H54 (cell line): ENCODE data around the gene LTA.
"Not testable (repeated sequence)": the region's sequence is repeated elsewhere in the genome, so short reads cannot be mapped to it uniquely, and the experiment has no call there.

ENCODE experiments used
- DNase-seq: peaks from one replicate; pipeline ENCODE4 v3.0.0; 2011; ENCODE audit warnings: low spot score, mixed read lengths; ENCODE audit not compliant: insufficient read length
- FAIRE-seq: peaks from 3 replicates; lab custom pipeline; 2011; peaks lifted over from hg19 to GRCh38; lab: Jason Lieb, UNC
- POLR2A ChIP-seq: IDR thresholded peaks from 2 replicates; pipeline ENCODE4 v1.6.1; 2011; ENCODE audit warnings: low read depth, mild to moderate bottlenecking, low read length

Gene LTA

DNA sequence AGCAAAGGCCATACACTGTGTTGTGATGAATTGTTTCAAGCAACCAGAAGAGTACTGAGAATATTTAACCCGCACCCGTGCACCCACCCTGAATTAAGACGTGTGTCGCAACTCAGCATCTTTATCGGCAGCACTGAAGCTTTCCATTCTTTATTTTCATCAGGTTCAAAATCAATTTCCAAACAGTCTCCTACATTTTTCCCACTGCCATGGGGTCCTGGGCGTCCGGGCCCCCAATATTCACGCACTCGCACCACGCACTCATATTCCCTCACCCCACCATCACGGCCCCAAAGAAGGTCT is 8.3 kb downstream of the LTA start:
- FAIRE-seq (no peak), DNase-seq (no peak)
- TF ChIP-seq POLR2A: no peak

DNA sequence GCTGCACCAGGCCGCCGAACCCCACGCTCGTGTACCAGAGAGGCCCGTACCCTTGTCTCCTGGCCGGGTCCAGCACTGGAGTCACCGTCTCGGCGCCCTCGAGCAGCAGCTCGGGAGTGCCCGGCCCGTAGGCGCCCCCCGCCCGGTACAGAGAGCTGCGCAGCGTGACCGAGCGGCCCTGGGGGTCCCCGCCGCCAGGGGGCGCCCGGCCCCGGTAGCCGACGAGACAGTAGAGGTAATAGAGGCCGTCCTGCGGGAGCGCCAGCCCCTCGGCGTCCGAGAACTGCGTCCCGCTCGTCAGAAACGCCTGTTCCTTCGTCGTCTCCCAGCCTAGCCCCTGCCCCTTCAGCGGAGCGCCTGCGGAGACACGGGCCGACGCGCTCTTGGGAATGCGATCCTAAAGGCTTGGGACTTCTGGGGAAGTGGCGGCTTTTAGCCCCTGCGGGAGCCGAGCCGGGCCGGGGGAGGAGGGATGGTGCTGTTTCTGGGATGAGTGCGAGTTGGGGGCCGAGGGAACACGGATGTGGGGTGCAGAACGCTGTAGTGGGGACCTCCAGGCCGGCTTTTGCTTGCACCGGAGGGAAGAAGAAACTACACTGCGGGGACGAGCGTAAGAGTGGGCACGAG is 8.8 kb downstream of the LTA start:
- FAIRE-seq (no peak), DNase-seq (peak; percentile 59)
- TF ChIP-seq POLR2A: peak; percentile 44; the same call in 1 of the 2 replicates

DNA sequence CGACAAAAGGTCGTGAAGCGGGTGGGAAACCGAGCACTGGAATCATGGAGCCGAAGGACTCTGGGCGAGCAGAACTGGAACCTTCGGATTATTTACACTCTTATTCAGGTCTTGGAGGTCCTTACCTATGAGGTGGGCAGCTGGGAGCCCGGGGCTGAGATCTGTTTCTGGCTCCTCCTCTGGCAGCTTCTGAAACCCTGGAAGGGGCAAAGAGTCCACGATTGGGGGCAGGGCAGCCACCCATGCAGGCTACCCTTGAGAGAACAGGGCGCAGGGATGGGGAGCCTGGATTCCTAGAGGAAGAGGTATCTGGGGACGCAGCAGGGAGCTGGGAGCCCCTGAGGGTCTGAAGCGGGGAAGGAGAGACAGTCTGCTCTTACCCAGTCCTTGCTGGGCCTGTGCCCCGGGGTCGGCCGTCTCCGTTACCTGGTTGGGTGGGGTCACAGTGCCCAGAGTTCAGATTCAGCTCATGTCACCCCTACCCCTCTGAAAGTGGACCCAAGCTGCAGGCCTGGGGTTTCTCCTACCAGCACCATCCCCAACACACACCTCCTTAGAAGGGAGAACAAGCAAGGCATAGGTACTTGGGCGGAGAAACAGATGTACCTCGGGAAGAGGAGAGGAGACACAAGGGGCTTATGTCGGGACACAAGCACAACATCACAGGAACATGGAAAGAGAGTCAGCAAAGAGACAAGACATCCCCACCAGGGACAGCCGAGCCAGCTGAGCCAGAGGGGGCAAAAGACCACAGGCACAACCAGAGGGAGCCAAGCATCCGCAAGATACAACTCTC is 9.5 kb downstream of the LTA start:
- TF ChIP-seq POLR2A: no peak
- FAIRE-seq (no peak), DNase-seq (no peak)

GRCh38 chr6:31582230-31582643 is 10.1 kb downstream of the LTA start, which contains the start of gene LTB:
Gene LTB (minus strand): TSS chr6:31582424. CDS start chr6:31582417, 7 bp downstream.
- no peak for TF ChIP-seq POLR2A
- DNase-seq (no peak), FAIRE-seq (no peak)

DNA sequence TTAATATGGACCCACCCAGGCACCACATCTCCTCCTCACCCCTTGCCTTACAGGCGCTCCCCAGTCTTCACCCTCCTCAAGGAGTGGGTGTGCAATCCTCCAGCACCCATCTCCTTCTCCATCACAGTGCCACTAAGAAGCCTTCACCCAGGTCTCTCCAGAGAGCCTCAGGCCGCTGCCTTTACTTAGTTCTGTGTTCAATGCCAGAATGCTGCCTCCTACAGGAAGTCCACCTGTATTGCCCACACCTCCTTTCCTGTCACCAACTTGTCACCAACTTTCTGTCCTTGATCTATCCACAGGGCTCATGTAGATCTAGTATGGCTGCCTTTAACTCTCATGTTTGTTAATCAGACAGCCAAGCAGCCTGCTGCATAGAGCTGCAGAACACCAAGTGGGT is 13.4 kb downstream of the LTA start:
- DNase-seq (no peak), FAIRE-seq (no peak)
- no peak for TF ChIP-seq POLR2A

- no peak for TF ChIP-seq POLR2A
- DNase-seq (no peak), FAIRE-seq (no peak)
Observed at GRCh38 chr6:31586008-31586407, 13.9 kb downstream of the LTA start, which contains the start of gene LST1. Gene LST1 (plus strand): TSS chr6:31586277. CDS start chr6:31587300, 1,023 bp downstream.

- DNase-seq (no peak), FAIRE-seq (no peak)
- no peak for TF ChIP-seq POLR2A
Observed at GRCh38 chr6:31586599-31587281, 14.7 kb downstream of the LTA start.

DNA sequence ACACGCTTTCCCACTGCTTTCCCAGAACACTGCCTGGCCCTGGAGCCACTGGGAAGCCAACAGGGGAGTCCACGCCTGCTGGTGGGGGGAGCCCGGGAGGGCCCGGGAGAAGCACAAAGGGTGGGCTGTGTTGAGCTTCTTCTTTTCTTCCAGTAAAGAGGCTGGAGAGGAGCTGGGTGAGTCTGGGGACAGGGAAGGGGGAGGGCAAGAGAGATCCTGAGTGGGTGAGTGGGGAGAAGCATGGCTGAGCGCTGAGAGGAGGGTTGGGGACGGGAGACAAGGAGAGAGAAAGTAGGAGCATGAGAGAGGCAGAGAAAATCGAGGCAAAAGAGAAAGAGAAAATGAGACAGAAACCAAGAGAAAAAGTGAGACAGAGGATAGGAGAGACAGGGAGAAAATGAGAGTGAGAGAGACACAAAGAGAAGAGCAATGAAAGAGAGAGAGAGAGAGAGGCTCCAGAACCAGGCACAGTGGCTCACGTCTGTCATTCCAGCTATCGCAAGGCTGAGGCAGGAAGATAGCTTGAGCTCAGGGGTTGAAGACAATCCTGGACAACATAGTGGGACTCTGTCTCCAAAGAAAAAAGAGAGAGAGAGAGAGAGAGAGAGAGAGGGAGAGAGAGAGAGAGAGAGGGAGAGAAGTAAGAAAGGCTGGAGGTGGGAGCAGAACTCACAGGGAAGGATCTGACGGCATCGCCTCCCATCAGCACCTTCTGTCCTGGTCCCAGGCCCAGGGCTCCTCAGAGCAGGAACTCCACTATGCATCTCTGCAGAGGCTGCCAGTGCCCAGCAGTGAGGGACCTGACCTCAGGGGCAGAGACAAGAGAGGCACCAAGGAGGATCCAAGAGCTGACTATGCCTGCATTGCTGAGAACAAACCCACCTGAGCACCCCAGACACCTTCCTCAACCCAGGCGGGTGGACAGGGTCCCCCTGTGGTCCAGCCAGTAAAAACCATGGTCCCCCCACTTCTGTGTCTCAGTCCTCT is 16.0 kb downstream of the LTA start:
- TF ChIP-seq POLR2A: no peak
- FAIRE-seq: no peak

DNA sequence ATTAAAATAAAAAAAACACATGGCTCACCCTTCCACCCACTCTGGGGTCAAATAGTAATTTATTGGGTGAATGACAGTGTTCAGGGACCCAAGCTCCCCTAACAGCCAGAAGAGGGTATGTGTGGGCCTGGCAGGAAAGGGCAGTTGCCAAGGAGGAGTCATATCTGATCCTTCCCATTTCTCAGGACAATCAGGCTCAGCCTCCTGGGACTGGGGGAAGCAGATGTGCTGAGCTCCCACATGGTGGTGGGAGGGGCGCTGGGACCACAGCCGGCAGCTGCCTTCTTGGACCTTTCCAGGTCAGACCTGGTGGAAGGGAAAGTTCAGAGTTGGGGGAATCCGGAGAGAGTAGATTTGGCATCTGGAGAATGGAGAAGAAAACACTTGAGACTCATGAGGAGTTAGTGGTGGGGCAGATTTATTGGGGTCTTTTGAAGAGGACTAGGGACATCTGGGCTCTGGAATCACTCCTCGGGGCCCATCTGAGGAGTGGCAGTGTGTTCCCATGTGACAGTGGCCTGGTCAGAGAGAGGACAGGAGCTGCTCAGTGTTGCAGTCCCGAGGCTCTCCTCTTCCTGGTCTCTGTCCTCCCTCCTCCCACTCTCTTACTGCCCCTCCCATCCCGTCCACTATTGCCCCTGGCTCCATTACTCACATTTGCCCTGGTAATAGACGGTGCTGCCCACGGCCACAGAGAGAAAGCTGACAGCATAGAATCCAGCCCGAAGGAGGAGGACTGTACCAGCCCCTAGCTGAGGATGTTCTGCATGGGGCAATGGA is 17.0 kb downstream of the LTA start:
- DNase-seq (no peak), FAIRE-seq (no peak)
- TF ChIP-seq POLR2A: no peak

More for the DNA sequence above, 16.0 kb downstream of the LTA start:
- no peak for DNase-seq

DNA sequence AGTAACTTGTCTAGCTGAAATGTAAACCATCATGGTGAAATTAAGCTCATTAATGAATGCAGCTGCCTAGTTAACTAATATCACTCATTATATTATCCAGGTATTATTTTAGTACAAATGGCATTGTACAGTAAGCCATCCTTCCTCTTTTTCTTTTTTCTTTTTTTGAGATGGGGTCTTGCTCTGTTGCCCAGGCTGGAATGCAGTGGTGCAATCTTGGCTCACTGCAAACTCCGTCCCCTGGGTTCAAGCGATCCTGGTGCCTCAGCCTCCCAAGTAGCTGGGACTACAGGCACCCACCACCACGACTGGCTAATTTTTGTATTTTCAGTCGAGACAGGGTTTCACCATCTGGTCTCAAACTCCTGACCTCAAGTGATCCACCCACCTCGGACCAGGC is 18.6 kb downstream of the LTA start:
- not testable (repeated sequence) for FAIRE-seq

DNA sequence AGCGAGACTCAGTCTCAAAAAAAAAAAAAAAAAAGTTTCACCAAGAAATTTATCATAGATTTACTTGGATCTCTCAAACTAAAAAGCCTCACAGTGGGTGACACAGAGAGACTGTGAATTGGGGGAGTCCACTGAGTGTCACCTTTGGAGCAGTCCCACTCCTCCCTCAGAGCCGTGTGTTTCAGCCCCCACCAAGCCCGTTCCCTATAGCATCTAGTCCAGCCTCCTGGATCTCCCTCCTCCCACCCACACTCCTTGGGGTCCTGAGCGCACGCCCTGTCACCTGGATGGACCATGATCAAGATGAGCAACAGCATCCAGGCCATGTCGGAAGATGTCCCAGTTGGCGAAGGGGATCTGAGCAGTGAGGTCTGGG is 20.3 kb downstream of the LTA start:
- DNase-seq: no peak
- TF ChIP-seq POLR2A: no peak
- FAIRE-seq: no peak

More for the DNA sequence above, 18.6 kb downstream of the LTA start:
- not testable (repeated sequence) for DNase-seq

DNA sequence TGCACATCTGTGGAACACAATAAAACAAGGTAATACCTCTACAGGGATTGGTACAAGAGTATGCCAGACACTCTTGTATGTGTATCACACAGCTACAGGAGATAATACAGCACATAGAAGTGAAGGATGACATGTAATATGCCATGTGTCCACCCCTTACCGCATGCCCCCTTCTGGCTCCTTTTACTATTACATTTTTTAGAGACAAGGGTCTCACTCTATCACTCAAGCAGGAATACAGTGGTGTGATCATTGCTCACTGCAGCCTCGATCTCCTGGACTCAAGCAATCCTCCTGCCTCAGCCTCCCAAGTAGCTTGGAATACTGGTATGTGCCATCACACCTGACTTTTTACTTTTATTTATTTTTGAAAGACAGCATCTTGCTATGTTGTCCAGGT is 24.9 kb downstream of the LTA start:
- TF ChIP-seq POLR2A: no peak
- FAIRE-seq: no peak
- DNase-seq: no peak
